ENCODE data around the gene COL9A1.
A peak's percentile ranks its signal among the peaks of the same experiment; 100 is the strongest.

COL9A1 gene

GRCh38 chr6:70219943-70220613 is 82.8 kb downstream of the COL9A1 start:
- DNase-seq (ENCODE audit: low read depth) = no peak
- no peak overlapping the region for H3K4me3 ChIP-seq (ENCODE audit: low read depth, low read length)
- TF ChIP-seq MAX (IDR thresholded peaks at IDR 0.05; ENCODE audit: low read depth, low read length) = no peak
- TF ChIP-seq MYC (IDR thresholded peaks at IDR 0.05; ENCODE audit: low read depth, low read length) = no peak
- no peak for TF ChIP-seq CTCF (IDR thresholded peaks at IDR 0.05; ENCODE audit: low read depth, low read length)
- TF ChIP-seq POLR2A (IDR thresholded peaks at IDR 0.05; ENCODE audit: extremely low read depth, insufficient read length) = no peak

- TF ChIP-seq MYC (IDR thresholded peaks at IDR 0.05; ENCODE audit: low read depth, low read length) (no peak), MAX (IDR thresholded peaks at IDR 0.05; ENCODE audit: low read depth, low read length) (no peak), POLR2A (IDR thresholded peaks at IDR 0.05; ENCODE audit: extremely low read depth, insufficient read length) (no peak), CTCF (IDR thresholded peaks at IDR 0.05; ENCODE audit: low read depth, low read length) (no peak)
- no peak for DNase-seq (ENCODE audit: low read depth)
Measured at GRCh38 chr6:70216767-70217166, 86.1 kb downstream of the COL9A1 start.

GRCh38 chr6:70215460-70216108 is 87.3 kb downstream of the COL9A1 start:
- TF ChIP-seq CTCF (IDR thresholded peaks at IDR 0.05; ENCODE audit: low read depth, low read length) = no peak
- no peak for TF ChIP-seq MAX (IDR thresholded peaks at IDR 0.05; ENCODE audit: low read depth, low read length)
- TF ChIP-seq MYC (IDR thresholded peaks at IDR 0.05; ENCODE audit: low read depth, low read length) = no peak
- no peak for TF ChIP-seq POLR2A (IDR thresholded peaks at IDR 0.05; ENCODE audit: extremely low read depth, insufficient read length)
- no peak overlapping the region for H3K4me3 ChIP-seq (ENCODE audit: low read depth, low read length)
- no peak for DNase-seq (ENCODE audit: low read depth)

More at GRCh38 chr6:70216767-70217166, 86.1 kb downstream of the COL9A1 start:
- H3K4me3 ChIP-seq (ENCODE audit: low read depth, low read length) = no peak overlapping the region

- TF ChIP-seq CTCF (IDR thresholded peaks at IDR 0.05; ENCODE audit: low read depth, low read length) = peak; percentile 17
- no peak for TF ChIP-seq POLR2A (IDR thresholded peaks at IDR 0.05; ENCODE audit: extremely low read depth, insufficient read length)
- TF ChIP-seq MYC (IDR thresholded peaks at IDR 0.05; ENCODE audit: low read depth, low read length) = no peak
- no peak overlapping the region for H3K4me3 ChIP-seq (ENCODE audit: low read depth, low read length)
- DNase-seq (ENCODE audit: low read depth) = peak; percentile 12
Measured at GRCh38 chr6:70210462-70210861, 92.4 kb downstream of the COL9A1 start.

- TF ChIP-seq MAX (IDR thresholded peaks at IDR 0.05; ENCODE audit: low read depth, low read length) = no peak
- no peak for TF ChIP-seq MYC (IDR thresholded peaks at IDR 0.05; ENCODE audit: low read depth, low read length)
- no peak for TF ChIP-seq POLR2A (IDR thresholded peaks at IDR 0.05; ENCODE audit: extremely low read depth, insufficient read length)
- TF ChIP-seq CTCF (IDR thresholded peaks at IDR 0.05; ENCODE audit: low read depth, low read length) = no peak
- no peak overlapping the region for H3K4me3 ChIP-seq (ENCODE audit: low read depth, low read length)
- DNase-seq (ENCODE audit: low read depth) = no peak
Measured at GRCh38 chr6:70208235-70208790, 94.6 kb downstream of the COL9A1 start.

Measured in NB4 (cell line).